ENCODE measurements around the gene POMGNT1. TPM values are rescaled to one million over a fixed set of nuclear protein-coding genes. Genes with fewer than 3 reads are reported as not detected.
"Not testable (repeated sequence)": the region's sequence is repeated elsewhere in the genome, so short reads cannot be mapped to it uniquely, and the experiment has no call there.

The POMGNT1 gene
- polyA plus RNA-seq, 3 donors: 10.3 to 16.7 (median 12.2) TPM

DNA sequence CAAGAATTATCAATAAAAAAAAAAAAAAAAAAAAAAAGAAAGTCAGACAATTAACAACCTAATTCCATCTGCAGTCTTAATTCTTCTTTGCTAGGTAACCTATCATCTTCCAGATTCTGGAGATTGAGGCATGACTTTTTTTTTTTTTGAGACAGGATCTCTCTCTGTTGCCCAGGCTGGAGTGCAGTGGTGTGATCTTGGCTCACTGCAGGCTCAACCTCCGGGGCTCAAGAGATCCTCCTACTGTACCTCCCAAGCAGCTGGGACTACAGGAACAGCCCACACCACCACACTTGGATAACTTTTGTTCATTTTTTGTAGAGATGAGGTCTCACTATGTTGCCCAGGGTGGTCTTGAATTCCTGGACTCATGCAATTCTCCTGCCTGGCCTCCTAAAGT is 44.7 kb upstream of the POMGNT1 start:
- Histone ChIP-seq H2AFZ (ENCODE audit: insufficient read depth, low read depth, low read length, poor library complexity, severe bottlenecking) (no peak overlapping the region), H4K20me1 (ENCODE audit: insufficient read depth, low read length) (no peaks in the 10 kb centered on the region), H3K4me2 (replicated peaks; ENCODE audit: extremely low read depth, low read length, poor library complexity, severe bottlenecking) (no peak overlapping the region), H3K36me3 (replicated peaks in 1 of 2; ENCODE audit: control insufficient read depth in 1 of 2, insufficient read depth in 2 of 2, low read length in 2 of 2) (no peaks in the 10 kb centered on the region), H3K9me3 (replicated peaks in 1 of 2; ENCODE audit: control insufficient read depth in 1 of 2, insufficient read depth in 1 of 2, low read length in 2 of 2) (no peaks in the 10 kb centered on the region), H3K4me3 (replicated peaks in 1 of 3; ENCODE audit: low read depth in 2 of 3, low read length in 3 of 3) (no peak overlapping the region), H3K9ac (ENCODE audit: insufficient read depth, low read length, poor library complexity, severe bottlenecking) (no peak overlapping the region), H3K79me2 (ENCODE audit: insufficient read depth, low read length) (peaks cover 4% of the 10 kb centered on the region), H3K27me3 (ENCODE audit: control insufficient read depth in 2 of 2, insufficient read depth in 2 of 2, low read length in 2 of 2) (no peaks in the 10 kb centered on the region), H3K27ac (ENCODE audit: low read depth in 1 of 2, low read length in 2 of 2) (no peak overlapping the region), H3K4me1 (ENCODE audit: control insufficient read depth in 1 of 2, insufficient read depth in 2 of 2, low read length in 2 of 2) (peaks cover 11 to 12% of the 10 kb centered on the region in 2 donors)
- no CpG with 5 or more reads among the region's 1 CpG for WGBS (ENCODE audit: insufficient coverage)
- intact Hi-C loops (cut with micrococcal nuclease): no loop called here
- TF ChIP-seq CTCF (IDR thresholded peaks at IDR 0.05): no peak
- H3K27ac Mint-ChIP-seq: no peak overlapping the region
- H3K9me3 Mint-ChIP-seq: peaks cover 1 to 12% (median 6%) of the 10 kb centered on the region in 7 donors
- peaks cover 12% of the 10 kb centered on the region for H3K4me1 Mint-ChIP-seq
- no peak overlapping the region for H3K4me3 Mint-ChIP-seq
- H3K27me3 Mint-ChIP-seq (ENCODE audit: low read depth in 3 of 3): peaks cover 0 to 2% (median 0%) of the 10 kb centered on the region in 3 donors
- no peaks in the 10 kb centered on the region for H3K36me3 Mint-ChIP-seq
- no peak for DNase-seq

GRCh38 chr1:46241733-46242132 is 43.5 kb upstream of the POMGNT1 start:
- H3K4me2 ChIP-seq (replicated peaks; ENCODE audit: extremely low read depth, low read length, poor library complexity, severe bottlenecking); H3K27ac ChIP-seq (ENCODE audit: low read depth in 1 of 2, low read length in 2 of 2); intact Hi-C loops (cut with micrococcal nuclease); H3K27ac Mint-ChIP-seq; H3K9ac ChIP-seq (ENCODE audit: insufficient read depth, low read length, poor library complexity, severe bottlenecking); H3K36me3 Mint-ChIP-seq; H3K79me2 ChIP-seq (ENCODE audit: insufficient read depth, low read length); H3K27me3 ChIP-seq (ENCODE audit: control insufficient read depth in 2 of 2, insufficient read depth in 2 of 2, low read length in 2 of 2); H3K27me3 Mint-ChIP-seq (ENCODE audit: low read depth in 3 of 3); H2AFZ ChIP-seq (ENCODE audit: insufficient read depth, low read depth, low read length, poor library complexity, severe bottlenecking); H3K9me3 ChIP-seq (replicated peaks in 1 of 2; ENCODE audit: control insufficient read depth in 1 of 2, insufficient read depth in 1 of 2, low read length in 2 of 2); H4K20me1 ChIP-seq (ENCODE audit: insufficient read depth, low read length); H3K4me1 ChIP-seq (ENCODE audit: control insufficient read depth in 1 of 2, insufficient read depth in 2 of 2, low read length in 2 of 2); DNase-seq; H3K4me3 ChIP-seq (replicated peaks in 1 of 3; ENCODE audit: low read depth in 2 of 3, low read length in 3 of 3); H3K4me3 Mint-ChIP-seq; H3K4me1 Mint-ChIP-seq; H3K36me3 ChIP-seq (replicated peaks in 1 of 2; ENCODE audit: control insufficient read depth in 1 of 2, insufficient read depth in 2 of 2, low read length in 2 of 2): not testable (repeated sequence)
- peaks cover 2 to 22% (median 16%) of the 10 kb centered on the region in 7 donors for H3K9me3 Mint-ChIP-seq
- 67% methylated on average over 3 of the region's 38 CpGs for WGBS (ENCODE audit: insufficient coverage)

- no CpG with 5 or more reads among the region's 1 CpG for WGBS (ENCODE audit: insufficient coverage)
- H3K27ac ChIP-seq (ENCODE audit: low read depth in 1 of 2, low read length in 2 of 2); intact Hi-C loops (cut with micrococcal nuclease); H2AFZ ChIP-seq (ENCODE audit: insufficient read depth, low read depth, low read length, poor library complexity, severe bottlenecking); H3K9me3 ChIP-seq (replicated peaks in 1 of 2; ENCODE audit: control insufficient read depth in 1 of 2, insufficient read depth in 1 of 2, low read length in 2 of 2); H4K20me1 ChIP-seq (ENCODE audit: insufficient read depth, low read length); H3K4me1 Mint-ChIP-seq; H3K36me3 ChIP-seq (replicated peaks in 1 of 2; ENCODE audit: control insufficient read depth in 1 of 2, insufficient read depth in 2 of 2, low read length in 2 of 2); H3K9ac ChIP-seq (ENCODE audit: insufficient read depth, low read length, poor library complexity, severe bottlenecking); H3K27me3 Mint-ChIP-seq (ENCODE audit: low read depth in 3 of 3); H3K4me3 ChIP-seq (replicated peaks in 1 of 3; ENCODE audit: low read depth in 2 of 3, low read length in 3 of 3); H3K4me1 ChIP-seq (ENCODE audit: control insufficient read depth in 1 of 2, insufficient read depth in 2 of 2, low read length in 2 of 2); H3K79me2 ChIP-seq (ENCODE audit: insufficient read depth, low read length); H3K27me3 ChIP-seq (ENCODE audit: control insufficient read depth in 2 of 2, insufficient read depth in 2 of 2, low read length in 2 of 2); H3K4me2 ChIP-seq (replicated peaks; ENCODE audit: extremely low read depth, low read length, poor library complexity, severe bottlenecking); H3K36me3 Mint-ChIP-seq; H3K4me3 Mint-ChIP-seq: not testable (repeated sequence)
- H3K9me3 Mint-ChIP-seq: peaks cover 4 to 27% (median 21%) of the 10 kb centered on the region in 7 donors
- H3K27ac Mint-ChIP-seq: peak overlapping the region in 1 of 7 donors; percentile 14
- peak in 1 of 3 donors; percentile 70 for DNase-seq
Observed at GRCh38 chr1:46238865-46239264, 40.6 kb upstream of the POMGNT1 start.
